Measurements from ENCODE around the gene CD52.

DNA sequence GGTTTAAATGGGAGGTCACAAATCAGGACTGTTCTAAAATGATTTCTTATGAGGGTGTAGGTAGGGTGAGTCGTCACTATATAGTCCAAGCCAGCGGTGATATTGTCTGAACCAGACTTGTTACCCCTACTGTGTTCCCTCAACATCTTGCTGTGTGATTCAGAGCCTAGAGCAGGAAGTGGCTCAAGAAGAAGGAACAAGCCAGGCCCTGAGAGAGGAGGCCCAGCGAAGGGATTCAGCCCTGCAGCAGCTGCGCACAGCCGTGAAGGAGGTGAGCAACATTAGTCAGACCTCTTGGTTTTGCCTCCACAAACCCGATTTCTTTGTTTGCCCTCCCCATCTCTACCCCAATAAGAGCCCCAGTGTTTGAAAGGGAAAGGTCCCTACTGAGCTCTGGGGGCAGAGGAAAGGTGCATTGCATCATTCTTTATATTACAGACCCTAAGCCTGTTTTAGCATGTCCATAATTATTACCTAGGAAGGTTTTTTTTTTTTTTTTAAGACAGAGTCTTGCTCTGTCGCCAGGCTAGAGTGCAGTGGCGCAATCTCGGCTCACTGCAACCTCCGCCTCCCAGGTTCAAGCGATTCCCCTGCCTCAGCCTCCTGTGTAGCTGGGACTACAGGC is 42.8 kb upstream of the CD52 start:
- TF ChIP-seq, protein P1, sequence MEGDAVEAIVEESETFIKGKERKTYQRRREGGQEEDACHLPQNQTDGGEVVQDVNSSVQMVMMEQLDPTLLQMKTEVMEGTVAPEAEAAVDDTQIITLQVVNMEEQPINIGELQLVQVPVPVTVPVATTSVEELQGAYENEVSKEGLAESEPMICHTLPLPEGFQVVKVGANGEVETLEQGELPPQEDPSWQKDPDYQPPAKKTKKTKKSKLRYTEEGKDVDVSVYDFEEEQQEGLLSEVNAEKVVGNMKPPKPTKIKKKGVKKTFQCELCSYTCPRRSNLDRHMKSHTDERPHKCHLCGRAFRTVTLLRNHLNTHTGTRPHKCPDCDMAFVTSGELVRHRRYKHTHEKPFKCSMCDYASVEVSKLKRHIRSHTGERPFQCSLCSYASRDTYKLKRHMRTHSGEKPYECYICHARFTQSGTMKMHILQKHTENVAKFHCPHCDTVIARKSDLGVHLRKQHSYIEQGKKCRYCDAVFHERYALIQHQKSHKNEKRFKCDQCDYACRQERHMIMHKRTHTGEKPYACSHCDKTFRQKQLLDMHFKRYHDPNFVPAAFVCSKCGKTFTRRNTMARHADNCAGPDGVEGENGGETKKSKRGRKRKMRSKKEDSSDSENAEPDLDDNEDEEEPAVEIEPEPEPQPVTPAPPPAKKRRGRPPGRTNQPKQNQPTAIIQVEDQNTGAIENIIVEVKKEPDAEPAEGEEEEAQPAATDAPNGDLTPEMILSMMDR (IDR thresholded peaks at IDR 0.05; ENCODE audit: low read length) = no peak
- TF ChIP-seq EZH2 (IDR thresholded peaks at IDR 0.05; ENCODE audit: borderline replicate concordance, low read length) = no peak
